ENCODE data around the gene DCTN2.
"Not testable (repeated sequence)": the region's sequence is repeated elsewhere in the genome, so short reads cannot be mapped to it uniquely, and the experiment has no call there.

DNA sequence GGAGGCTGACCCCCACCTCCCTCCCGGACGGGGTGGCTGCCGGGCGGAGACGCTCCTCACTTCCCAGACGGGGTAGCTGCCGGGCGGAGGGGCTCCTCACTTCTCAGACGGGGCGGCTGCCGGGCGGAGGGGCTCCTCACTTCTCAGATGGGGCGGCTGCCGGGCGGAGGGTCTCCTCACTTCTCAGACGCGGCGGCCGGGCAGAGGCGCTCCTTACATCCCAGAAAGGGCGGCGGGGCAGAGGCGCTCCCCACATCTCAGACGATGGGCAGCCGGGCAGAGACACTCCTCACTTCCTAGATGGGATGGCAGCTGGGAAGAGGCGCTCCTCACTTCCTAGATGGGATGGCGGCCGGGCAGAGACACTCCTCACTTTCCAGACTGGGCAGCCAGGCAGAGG lies 39.2 kb downstream of the DCTN2 start:
- TF ChIP-seq, protein P1, sequence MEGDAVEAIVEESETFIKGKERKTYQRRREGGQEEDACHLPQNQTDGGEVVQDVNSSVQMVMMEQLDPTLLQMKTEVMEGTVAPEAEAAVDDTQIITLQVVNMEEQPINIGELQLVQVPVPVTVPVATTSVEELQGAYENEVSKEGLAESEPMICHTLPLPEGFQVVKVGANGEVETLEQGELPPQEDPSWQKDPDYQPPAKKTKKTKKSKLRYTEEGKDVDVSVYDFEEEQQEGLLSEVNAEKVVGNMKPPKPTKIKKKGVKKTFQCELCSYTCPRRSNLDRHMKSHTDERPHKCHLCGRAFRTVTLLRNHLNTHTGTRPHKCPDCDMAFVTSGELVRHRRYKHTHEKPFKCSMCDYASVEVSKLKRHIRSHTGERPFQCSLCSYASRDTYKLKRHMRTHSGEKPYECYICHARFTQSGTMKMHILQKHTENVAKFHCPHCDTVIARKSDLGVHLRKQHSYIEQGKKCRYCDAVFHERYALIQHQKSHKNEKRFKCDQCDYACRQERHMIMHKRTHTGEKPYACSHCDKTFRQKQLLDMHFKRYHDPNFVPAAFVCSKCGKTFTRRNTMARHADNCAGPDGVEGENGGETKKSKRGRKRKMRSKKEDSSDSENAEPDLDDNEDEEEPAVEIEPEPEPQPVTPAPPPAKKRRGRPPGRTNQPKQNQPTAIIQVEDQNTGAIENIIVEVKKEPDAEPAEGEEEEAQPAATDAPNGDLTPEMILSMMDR (conservative IDR thresholded peaks at IDR 0.05; ENCODE audit: low read depth, low read length), result not testable (repeated sequence)
- TF ChIP-seq EZH2 (IDR thresholded peaks at IDR 0.05; ENCODE audit: borderline replicate concordance, low read depth, low read length, poor library complexity, severe bottlenecking), result not testable (repeated sequence)

All from A673 (cell line).